ENCODE results near the gene HECW1. TPM values are rescaled to one million over a fixed set of nuclear protein-coding genes. Genes with fewer than 3 reads are reported as not detected.

HECW1 gene
- total and polyA plus RNA-seq, 2 of the 13 experiments (the other 11 are each of a cell fraction or from before 2014, with no cell fraction given): not detected

DNA sequence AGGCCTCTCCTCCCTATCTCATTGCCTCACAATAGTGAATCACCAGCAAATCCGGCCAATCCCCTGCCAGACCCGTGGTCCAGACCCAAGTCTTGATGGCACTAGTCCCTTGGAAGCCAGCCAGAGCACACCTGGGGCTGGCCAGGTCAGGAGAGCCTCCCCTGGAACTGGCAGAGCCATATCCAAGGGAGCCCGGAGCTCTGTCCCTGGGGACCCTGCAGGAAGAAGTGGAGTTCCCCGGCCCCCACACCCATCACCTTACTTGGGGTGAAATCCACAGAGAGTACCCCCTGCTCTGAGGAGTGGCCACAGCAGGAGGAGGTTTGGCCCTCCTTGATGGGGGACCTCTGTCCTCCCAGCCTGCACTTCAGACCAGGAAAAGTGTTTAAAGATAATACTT is 122.5 kb downstream of the HECW1 start (continued):
- TF ChIP-seq, protein P1, sequence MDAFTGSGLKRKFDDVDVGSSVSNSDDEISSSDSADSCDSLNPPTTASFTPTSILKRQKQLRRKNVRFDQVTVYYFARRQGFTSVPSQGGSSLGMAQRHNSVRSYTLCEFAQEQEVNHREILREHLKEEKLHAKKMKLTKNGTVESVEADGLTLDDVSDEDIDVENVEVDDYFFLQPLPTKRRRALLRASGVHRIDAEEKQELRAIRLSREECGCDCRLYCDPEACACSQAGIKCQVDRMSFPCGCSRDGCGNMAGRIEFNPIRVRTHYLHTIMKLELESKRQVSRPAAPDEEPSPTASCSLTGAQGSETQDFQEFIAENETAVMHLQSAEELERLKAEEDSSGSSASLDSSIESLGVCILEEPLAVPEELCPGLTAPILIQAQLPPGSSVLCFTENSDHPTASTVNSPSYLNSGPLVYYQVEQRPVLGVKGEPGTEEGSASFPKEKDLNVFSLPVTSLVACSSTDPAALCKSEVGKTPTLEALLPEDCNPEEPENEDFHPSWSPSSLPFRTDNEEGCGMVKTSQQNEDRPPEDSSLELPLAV (CRISPR knock-in tag; conservative IDR thresholded peaks at IDR 0.05; ENCODE audit: low read depth): no peak

DNA sequence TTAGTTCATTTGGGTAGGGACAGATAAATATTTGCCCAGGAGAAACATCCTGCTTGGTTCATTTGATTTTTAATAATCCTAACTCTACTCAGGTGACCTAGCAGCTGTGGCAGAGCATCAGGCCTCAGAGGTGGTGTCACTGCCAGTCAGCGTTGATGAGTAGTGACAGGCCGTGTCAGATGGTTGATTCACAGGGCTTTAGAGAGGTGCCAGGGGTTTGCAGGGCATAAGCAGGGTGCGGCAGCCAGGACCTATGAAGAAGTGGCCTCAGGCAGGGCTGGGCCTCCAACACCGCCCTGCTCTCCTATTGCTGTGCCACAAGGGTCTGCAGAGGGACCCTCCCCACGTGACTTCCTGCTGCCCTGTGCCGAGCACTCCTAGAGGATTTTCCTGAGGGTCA is 128.1 kb downstream of the HECW1 start:
- Histone ChIP-seq H3K4me2 (ENCODE audit: low read depth, low read length) (no peak overlapping the region), H3K79me2 (ENCODE audit: insufficient read depth, low read length) (no peaks in the 10 kb centered on the region), H2AFZ (ENCODE audit: low read length) (no peak overlapping the region), H3K4me1 (ENCODE audit: insufficient read depth, low read length) (no peaks in the 10 kb centered on the region), H3K27me3 (ENCODE audit: control insufficient read depth in 1 of 2, insufficient read depth in 2 of 2, low read length in 2 of 2) (peaks cover 0 to 5% of the 10 kb centered on the region in 2 experiments; a peak in 1 of 5 replicates), H3K27ac (ENCODE audit: extremely low read length, insufficient read depth, low read length) (no peak overlapping the region), H3K9ac (ENCODE audit: insufficient read depth, low read depth, low read length) (no peak overlapping the region), H3K4me3 (replicated peaks in 1 of 3; ENCODE audit: insufficient read depth in 1 of 3, low read depth in 2 of 3, low read length in 3 of 3) (no peak overlapping the region), H3K9me3 (ENCODE audit: low read length) (no peaks in the 10 kb centered on the region), H3K36me3 (replicated peaks in 1 of 2; ENCODE audit: control insufficient read depth in 1 of 2, insufficient read depth in 2 of 2, low read length in 2 of 2) (no peaks in the 10 kb centered on the region), H4K20me1 (ENCODE audit: insufficient read depth, low read length) (no peaks in the 10 kb centered on the region)
- CTCF ChIA-PET (ENCODE audit: low intra/inter-chr PET ratio, low total read pairs): no interaction called here
- FAIRE-seq (no peak), DNase-seq (ENCODE audit: low spot score) (no peak), ATAC-seq (no peak)
- in situ Hi-C loops (cut with HindIII; ENCODE audit: extremely low pct_ligation_motif_present, low pct_unique_long_range_greater_than_20kb): no loop called here
- no TSS peak for BruUV-seq (replicated peaks)
- TF ChIP-seq ZNF83 (CRISPR knock-in tag; IDR thresholded peaks at IDR 0.05; ENCODE audit: borderline replicate concordance) (no peak), RBAK (CRISPR knock-in tag; IDR thresholded peaks at IDR 0.05) (no peak), GPN1 (CRISPR knock-in tag; IDR thresholded peaks at IDR 0.05; ENCODE audit: borderline replicate concordance) (no peak), ZNF746 (CRISPR knock-in tag; IDR thresholded peaks at IDR 0.05) (no peak), IRX3 (CRISPR knock-in tag; IDR thresholded peaks at IDR 0.05; ENCODE audit: borderline replicate concordance, low read depth) (no peak), ZFP82 (CRISPR knock-in tag; IDR thresholded peaks at IDR 0.05; ENCODE audit: borderline replicate concordance) (no peak), TBP (CRISPR knock-in tag; IDR thresholded peaks at IDR 0.05) (no peak), ZNF207 (IDR thresholded peaks at IDR 0.05; ENCODE audit: borderline replicate concordance) (no peak), ZNF615 (CRISPR knock-in tag; IDR thresholded peaks at IDR 0.05; ENCODE audit: borderline replicate concordance) (no peak), ZFP36L1 (CRISPR knock-in tag; IDR thresholded peaks at IDR 0.05) (no peak), ZMAT3 (CRISPR knock-in tag; conservative IDR thresholded peaks at IDR 0.05) (no peak), GTF3A (CRISPR knock-in tag; conservative IDR thresholded peaks at IDR 0.05) (no peak), KDM5B (CRISPR knock-in tag; IDR thresholded peaks at IDR 0.05; ENCODE audit: borderline replicate concordance) (no peak), AHR (CRISPR knock-in tag; IDR thresholded peaks at IDR 0.05) (no peak), ZNF343 (CRISPR knock-in tag; IDR thresholded peaks at IDR 0.05) (no peak)
- TF ChIP-seq, protein P2, sequence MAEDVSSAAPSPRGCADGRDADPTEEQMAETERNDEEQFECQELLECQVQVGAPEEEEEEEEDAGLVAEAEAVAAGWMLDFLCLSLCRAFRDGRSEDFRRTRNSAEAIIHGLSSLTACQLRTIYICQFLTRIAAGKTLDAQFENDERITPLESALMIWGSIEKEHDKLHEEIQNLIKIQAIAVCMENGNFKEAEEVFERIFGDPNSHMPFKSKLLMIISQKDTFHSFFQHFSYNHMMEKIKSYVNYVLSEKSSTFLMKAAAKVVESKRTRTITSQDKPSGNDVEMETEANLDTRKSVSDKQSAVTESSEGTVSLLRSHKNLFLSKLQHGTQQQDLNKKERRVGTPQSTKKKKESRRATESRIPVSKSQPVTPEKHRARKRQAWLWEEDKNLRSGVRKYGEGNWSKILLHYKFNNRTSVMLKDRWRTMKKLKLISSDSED (CRISPR knock-in tag; IDR thresholded peaks at IDR 0.05): no peak
- TF ChIP-seq, protein P3, sequence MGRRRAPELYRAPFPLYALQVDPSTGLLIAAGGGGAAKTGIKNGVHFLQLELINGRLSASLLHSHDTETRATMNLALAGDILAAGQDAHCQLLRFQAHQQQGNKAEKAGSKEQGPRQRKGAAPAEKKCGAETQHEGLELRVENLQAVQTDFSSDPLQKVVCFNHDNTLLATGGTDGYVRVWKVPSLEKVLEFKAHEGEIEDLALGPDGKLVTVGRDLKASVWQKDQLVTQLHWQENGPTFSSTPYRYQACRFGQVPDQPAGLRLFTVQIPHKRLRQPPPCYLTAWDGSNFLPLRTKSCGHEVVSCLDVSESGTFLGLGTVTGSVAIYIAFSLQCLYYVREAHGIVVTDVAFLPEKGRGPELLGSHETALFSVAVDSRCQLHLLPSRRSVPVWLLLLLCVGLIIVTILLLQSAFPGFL (CRISPR knock-in tag; IDR thresholded peaks at IDR 0.05): no peak
- TF ChIP-seq, protein P4, sequence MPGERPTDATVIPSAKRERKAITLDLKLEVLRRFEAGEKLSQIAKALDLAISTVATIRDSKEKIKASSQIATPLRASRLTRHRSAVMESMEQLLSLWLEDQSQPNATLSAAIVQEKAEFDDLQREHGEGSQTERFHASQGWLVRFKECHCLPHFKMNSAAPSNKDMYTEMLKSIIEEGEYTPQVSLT (CRISPR knock-in tag; IDR thresholded peaks at IDR 0.05; ENCODE audit: borderline replicate concordance, low read depth): no peak
- WGBS (ENCODE audit: low lambda C conversion rate): 65% methylated on average over 3 of the region's 6 CpGs
- POLR2A ChIA-PET: no interaction called here
- intact Hi-C loops (cut with micrococcal nuclease; ENCODE audit: unreplicated experiment): no loop called here

All from HepG2 (cell line).